H1 (cell line): Measurements from ENCODE around the gene PPP1R9A. TPM values are rescaled to one million over a fixed set of nuclear protein-coding genes. Genes with fewer than 3 reads are reported as not detected.

Experiments
- NANOG ChIP-seq: IDR thresholded peaks from 2 replicates; pipeline ENCODE4 v1.6.1; 2011; ENCODE audit warnings: low read length, low read depth, mild to moderate bottlenecking, inconsistent platforms; ENCODE audit not compliant: insufficient read depth, poor library complexity, severe bottlenecking
- polyA plus RNA-seq, 7 experiments: library from polyadenylated mRNA; depleted of rRNA in 3 of 7; stranded (reverse) in 5 of 7; unstranded in 2 of 7; fragments of >200 nt in 5 of 7; fragments of 200-250 nt in 2 of 7; gene quantifications; 1 replicate in 5 of 7; 2 replicates in 1 of 7; 4 replicates in 1 of 7; pipeline versions ENCODE4 v1.2.1 to v1.2.3, GENCODE V29; 2011 to 2013; ENCODE audit warnings: missing spikeins in 2 of 7, mixed read lengths in 2 of 7
- total RNA-seq: library from RNA; stranded (reverse); fragmentation: NEBNext Ultra II Directional; extraction: Animal tissue kit (Norgen Biotek cat#: 25700); gene quantifications from 2 replicates; pipeline ENCODE4 v1.2.1, GENCODE V29; 2021

Gene PPP1R9A
- total and polyA plus RNA-seq, 2 of the 8 experiments (the other 6 are each of a cell fraction or from before 2014, with no cell fraction given): 3.0 to 20.3 TPM

DNA sequence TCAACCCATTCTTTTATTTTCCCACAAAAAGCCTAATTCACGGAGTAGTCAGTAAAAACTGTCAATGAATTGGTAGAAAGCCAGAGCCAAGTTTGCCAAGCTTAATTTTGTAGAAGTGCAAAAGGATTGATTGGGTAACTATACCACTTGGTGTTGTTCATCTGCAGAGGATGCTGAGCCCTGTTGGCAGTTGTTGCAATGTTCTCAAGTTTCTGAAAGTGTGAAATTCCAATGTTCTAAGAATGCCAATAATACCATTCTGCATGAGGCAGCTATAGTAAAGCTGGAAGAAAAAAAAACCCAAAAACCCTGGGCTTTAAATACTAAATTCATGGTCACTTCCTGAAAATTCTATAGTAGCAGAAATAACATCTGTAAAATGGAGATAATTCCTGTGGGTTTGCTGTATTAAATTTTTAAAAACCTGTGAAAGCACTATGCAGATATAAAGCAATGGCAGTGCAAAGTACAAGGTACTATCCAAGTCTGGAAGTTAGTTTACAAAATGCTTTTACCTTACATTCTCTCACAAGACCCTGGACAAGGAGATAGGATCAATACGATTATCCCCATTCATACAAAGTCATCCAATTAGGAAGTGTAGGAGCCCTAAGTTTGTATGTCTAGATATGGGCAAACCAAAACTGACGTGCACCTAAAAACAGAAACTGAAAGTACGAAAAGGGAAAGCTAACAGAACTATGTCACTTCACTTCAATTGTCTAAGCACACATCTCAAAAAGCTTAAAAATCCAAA is 423.0 kb downstream of the PPP1R9A start (continued):
- no peak for TF ChIP-seq NANOG
